Measurements from ENCODE around the gene KDM4C.

Gene KDM4C

GRCh38 chr9:6899274-6899673, 141.5 kb downstream of the KDM4C start:
- Mint-ChIP-seq H3K27me3 (no peaks in the 10 kb centered on the region), H3K36me3 (peaks cover 29% of the 10 kb centered on the region), H3K9me3 (no peaks in the 10 kb centered on the region), H3K4me1 (peaks cover 18% of the 10 kb centered on the region), H3K4me3 (no peak overlapping the region), H3K27ac (no peak overlapping the region)
- no peak for DNase-seq (ENCODE audit: low spot score in 2 of 2)
- no peak for ATAC-seq (ENCODE audit: low read depth)

- Mint-ChIP-seq H3K9me3 (no peaks in the 10 kb centered on the region), H3K27me3 (no peaks in the 10 kb centered on the region), H3K27ac (peak overlapping the region; percentile 45), H3K4me1 (peaks cover 19% of the 10 kb centered on the region), H3K4me3 (no peak overlapping the region), H3K36me3 (peaks cover 28% of the 10 kb centered on the region)
- DNase-seq (ENCODE audit: low spot score in 2 of 2) (no peak), ATAC-seq (ENCODE audit: low read depth) (no peak)
Observed at GRCh38 chr9:6900440-6900883, 142.7 kb downstream of the KDM4C start.

GRCh38 chr9:6901180-6901579, 143.4 kb downstream of the KDM4C start:
- DNase-seq (ENCODE audit: low spot score in 2 of 2) (no peak), ATAC-seq (ENCODE audit: low read depth) (no peak)
- peaks cover 30% of the 10 kb centered on the region for H3K36me3 Mint-ChIP-seq
- H3K27me3 Mint-ChIP-seq, result no peaks in the 10 kb centered on the region
- no peak overlapping the region for H3K4me3 Mint-ChIP-seq
- peaks cover 20% of the 10 kb centered on the region for H3K4me1 Mint-ChIP-seq
- no peak overlapping the region for H3K27ac Mint-ChIP-seq
- H3K9me3 Mint-ChIP-seq, result no peaks in the 10 kb centered on the region

- H3K36me3 Mint-ChIP-seq, result peaks cover 23% of the 10 kb centered on the region
- H3K27ac Mint-ChIP-seq, result no peak overlapping the region
- H3K4me1 Mint-ChIP-seq, result peaks cover 15% of the 10 kb centered on the region
- no peak for DNase-seq (ENCODE audit: low spot score in 2 of 2)
- H3K4me3 Mint-ChIP-seq, result no peak overlapping the region
- no peak for ATAC-seq (ENCODE audit: low read depth)
- no peaks in the 10 kb centered on the region for H3K9me3 Mint-ChIP-seq
- no peaks in the 10 kb centered on the region for H3K27me3 Mint-ChIP-seq
Observed at GRCh38 chr9:6902423-6902822, 144.7 kb downstream of the KDM4C start.

- H3K27ac Mint-ChIP-seq, result no peak overlapping the region
- DNase-seq (ENCODE audit: low spot score in 2 of 2), result no peak
- no peaks in the 10 kb centered on the region for H3K27me3 Mint-ChIP-seq
- H3K4me3 Mint-ChIP-seq, result no peak overlapping the region
- peaks cover 17% of the 10 kb centered on the region for H3K4me1 Mint-ChIP-seq
- no peaks in the 10 kb centered on the region for H3K9me3 Mint-ChIP-seq
- H3K36me3 Mint-ChIP-seq, result peaks cover 15% of the 10 kb centered on the region
- ATAC-seq (ENCODE audit: low read depth), result no peak
Observed at GRCh38 chr9:6904371-6904770, 146.6 kb downstream of the KDM4C start.

GRCh38 chr9:6905850-6906375, 148.1 kb downstream of the KDM4C start:
- H3K27ac Mint-ChIP-seq, result no peak overlapping the region
- H3K27me3 Mint-ChIP-seq, result no peaks in the 10 kb centered on the region
- H3K36me3 Mint-ChIP-seq, result peaks cover 10% of the 10 kb centered on the region

GRCh38 chr9:6907772-6908381, 150.1 kb downstream of the KDM4C start:
- ATAC-seq (ENCODE audit: low read depth) (no peak), DNase-seq (ENCODE audit: low spot score in 2 of 2) (no peak)
- no peaks in the 10 kb centered on the region for H3K9me3 Mint-ChIP-seq
- no peaks in the 10 kb centered on the region for H3K27me3 Mint-ChIP-seq
- H3K4me1 Mint-ChIP-seq, result peaks cover 18% of the 10 kb centered on the region
- no peak overlapping the region for H3K4me3 Mint-ChIP-seq
- H3K27ac Mint-ChIP-seq, result peak overlapping the region; percentile 46
- peaks cover 8% of the 10 kb centered on the region for H3K36me3 Mint-ChIP-seq

More at GRCh38 chr9:6905850-6906375, 148.1 kb downstream of the KDM4C start:
- Mint-ChIP-seq H3K4me1 (peaks cover 19% of the 10 kb centered on the region), H3K9me3 (no peaks in the 10 kb centered on the region), H3K4me3 (no peak overlapping the region)
- ATAC-seq (ENCODE audit: low read depth) (no peak), DNase-seq (ENCODE audit: low spot score in 2 of 2) (no peak)

- no peak overlapping the region for H3K27ac Mint-ChIP-seq
Observed at GRCh38 chr9:6909181-6909580, 151.4 kb downstream of the KDM4C start.

GRCh38 chr9:6910032-6910431, 152.3 kb downstream of the KDM4C start:
- no peaks in the 10 kb centered on the region for H3K9me3 Mint-ChIP-seq
- no peak overlapping the region for H3K4me3 Mint-ChIP-seq
- no peak overlapping the region for H3K27ac Mint-ChIP-seq
- no peak for ATAC-seq (ENCODE audit: low read depth)
- H3K36me3 Mint-ChIP-seq, result peaks cover 6% of the 10 kb centered on the region
- H3K4me1 Mint-ChIP-seq, result peaks cover 18% of the 10 kb centered on the region
- no peak for DNase-seq (ENCODE audit: low spot score in 2 of 2)
- H3K27me3 Mint-ChIP-seq, result no peaks in the 10 kb centered on the region

More at GRCh38 chr9:6909181-6909580, 151.4 kb downstream of the KDM4C start:
- DNase-seq (ENCODE audit: low spot score in 2 of 2) (no peak), ATAC-seq (ENCODE audit: low read depth) (no peak)
- no peaks in the 10 kb centered on the region for H3K27me3 Mint-ChIP-seq
- no peak overlapping the region for H3K4me3 Mint-ChIP-seq
- H3K36me3 Mint-ChIP-seq, result peaks cover 6% of the 10 kb centered on the region
- H3K9me3 Mint-ChIP-seq, result no peaks in the 10 kb centered on the region
- H3K4me1 Mint-ChIP-seq, result peaks cover 18% of the 10 kb centered on the region

GRCh38 chr9:6910497-6910896, 152.7 kb downstream of the KDM4C start:
- Mint-ChIP-seq H3K36me3 (peaks cover 3% of the 10 kb centered on the region), H3K9me3 (no peaks in the 10 kb centered on the region), H3K4me1 (peaks cover 17% of the 10 kb centered on the region), H3K4me3 (no peak overlapping the region), H3K27ac (no peak overlapping the region), H3K27me3 (no peaks in the 10 kb centered on the region)
- ATAC-seq (ENCODE audit: low read depth) (no peak), DNase-seq (ENCODE audit: low spot score in 2 of 2) (no peak)

GRCh38 chr9:6911901-6912638, 154.3 kb downstream of the KDM4C start:
- DNase-seq (ENCODE audit: low spot score in 2 of 2) (no peak), ATAC-seq (ENCODE audit: low read depth) (no peak)
- H3K27ac Mint-ChIP-seq, result peak overlapping the region; percentile 64
- H3K4me1 Mint-ChIP-seq, result peaks cover 25% of the 10 kb centered on the region
- no peak overlapping the region for H3K4me3 Mint-ChIP-seq
- no peaks in the 10 kb centered on the region for H3K9me3 Mint-ChIP-seq
- H3K27me3 Mint-ChIP-seq, result no peaks in the 10 kb centered on the region
- H3K36me3 Mint-ChIP-seq, result peaks cover 7% of the 10 kb centered on the region

GRCh38 chr9:6915635-6916034, 157.9 kb downstream of the KDM4C start:
- H3K9me3 Mint-ChIP-seq, result peaks cover 2% of the 10 kb centered on the region
- peak overlapping the region; percentile 59 for H3K27ac Mint-ChIP-seq
- peaks cover 37% of the 10 kb centered on the region for H3K4me1 Mint-ChIP-seq
- no peak for ATAC-seq (ENCODE audit: low read depth)
- no peak for DNase-seq (ENCODE audit: low spot score in 2 of 2)
- no peaks in the 10 kb centered on the region for H3K27me3 Mint-ChIP-seq
- H3K36me3 Mint-ChIP-seq, result peaks cover 25% of the 10 kb centered on the region
- H3K4me3 Mint-ChIP-seq, result no peak overlapping the region

GRCh38 chr9:6917162-6917561, 159.4 kb downstream of the KDM4C start:
- no peak overlapping the region for H3K4me3 Mint-ChIP-seq
- ATAC-seq (ENCODE audit: low read depth) (peak; percentile 81), DNase-seq (ENCODE audit: low spot score in 2 of 2) (no peak)
- H3K27ac Mint-ChIP-seq, result no peak overlapping the region
- peaks cover 41% of the 10 kb centered on the region for H3K4me1 Mint-ChIP-seq
- peaks cover 34% of the 10 kb centered on the region for H3K36me3 Mint-ChIP-seq
- H3K27me3 Mint-ChIP-seq, result no peaks in the 10 kb centered on the region
- peaks cover 2% of the 10 kb centered on the region for H3K9me3 Mint-ChIP-seq

GRCh38 chr9:6920041-6920440, 162.3 kb downstream of the KDM4C start:
- Mint-ChIP-seq H3K4me3 (no peak overlapping the region), H3K27me3 (no peaks in the 10 kb centered on the region), H3K36me3 (peaks cover 40% of the 10 kb centered on the region), H3K9me3 (peaks cover 2% of the 10 kb centered on the region), H3K4me1 (peaks cover 45% of the 10 kb centered on the region), H3K27ac (no peak overlapping the region)
- ATAC-seq (ENCODE audit: low read depth) (no peak), DNase-seq (ENCODE audit: low spot score in 2 of 2) (no peak)
